ENCODE data around the gene OSBPL6. TPM values are rescaled to one million over a fixed set of nuclear protein-coding genes. Genes with fewer than 3 reads are reported as not detected.

OSBPL6 gene
- total and polyA plus RNA-seq, 2 of the 13 experiments (the other 11 are each of a cell fraction or from before 2014, with no cell fraction given) = 0.03 to 0.11 TPM

DNA sequence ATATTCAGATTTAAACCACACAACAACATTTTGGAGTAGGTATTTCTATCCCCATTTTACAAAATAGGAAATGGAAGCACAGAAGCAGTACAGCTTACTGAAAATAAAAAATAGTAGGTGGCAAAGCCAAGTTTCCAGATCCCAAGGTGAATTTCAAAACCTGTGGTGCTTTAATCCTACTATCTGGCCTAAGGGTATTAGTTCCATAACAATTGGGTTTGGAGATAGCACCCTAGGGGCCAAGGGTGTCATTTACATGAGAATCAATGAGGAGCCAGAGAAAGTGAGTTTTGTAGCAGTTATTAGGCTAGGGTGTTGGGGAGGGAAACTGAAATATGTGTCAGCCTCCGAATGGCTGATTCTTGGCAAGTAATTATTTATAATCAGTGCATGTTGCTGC is 24.9 kb downstream of the OSBPL6 start (continued):
- TF ChIP-seq PRMT3 (CRISPR knock-in tag; IDR thresholded peaks at IDR 0.05; ENCODE audit: borderline replicate concordance, low read depth) (no peak), SNAI1 (CRISPR knock-in tag; IDR thresholded peaks at IDR 0.05; ENCODE audit: borderline replicate concordance) (no peak), MEF2D (CRISPR knock-in tag; IDR thresholded peaks at IDR 0.05) (no peak), ZNF230 (CRISPR knock-in tag; IDR thresholded peaks at IDR 0.05) (no peak), ZNF337 (CRISPR knock-in tag; IDR thresholded peaks at IDR 0.05; ENCODE audit: borderline replicate concordance, low read depth) (no peak), ZFP82 (CRISPR knock-in tag; IDR thresholded peaks at IDR 0.05; ENCODE audit: borderline replicate concordance) (no peak), ATM (IDR thresholded peaks at IDR 0.05; ENCODE audit: borderline replicate concordance) (no peak)
- TF ChIP-seq, protein P1, sequence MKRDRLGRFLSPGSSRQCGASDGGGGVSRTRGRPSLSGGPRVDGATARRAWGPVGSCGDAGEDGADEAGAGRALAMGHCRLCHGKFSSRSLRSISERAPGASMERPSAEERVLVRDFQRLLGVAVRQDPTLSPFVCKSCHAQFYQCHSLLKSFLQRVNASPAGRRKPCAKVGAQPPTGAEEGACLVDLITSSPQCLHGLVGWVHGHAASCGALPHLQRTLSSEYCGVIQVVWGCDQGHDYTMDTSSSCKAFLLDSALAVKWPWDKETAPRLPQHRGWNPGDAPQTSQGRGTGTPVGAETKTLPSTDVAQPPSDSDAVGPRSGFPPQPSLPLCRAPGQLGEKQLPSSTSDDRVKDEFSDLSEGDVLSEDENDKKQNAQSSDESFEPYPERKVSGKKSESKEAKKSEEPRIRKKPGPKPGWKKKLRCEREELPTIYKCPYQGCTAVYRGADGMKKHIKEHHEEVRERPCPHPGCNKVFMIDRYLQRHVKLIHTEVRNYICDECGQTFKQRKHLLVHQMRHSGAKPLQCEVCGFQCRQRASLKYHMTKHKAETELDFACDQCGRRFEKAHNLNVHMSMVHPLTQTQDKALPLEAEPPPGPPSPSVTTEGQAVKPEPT (CRISPR knock-in tag; IDR thresholded peaks at IDR 0.05; ENCODE audit: low read depth) = no peak
- TF ChIP-seq, protein P2, sequence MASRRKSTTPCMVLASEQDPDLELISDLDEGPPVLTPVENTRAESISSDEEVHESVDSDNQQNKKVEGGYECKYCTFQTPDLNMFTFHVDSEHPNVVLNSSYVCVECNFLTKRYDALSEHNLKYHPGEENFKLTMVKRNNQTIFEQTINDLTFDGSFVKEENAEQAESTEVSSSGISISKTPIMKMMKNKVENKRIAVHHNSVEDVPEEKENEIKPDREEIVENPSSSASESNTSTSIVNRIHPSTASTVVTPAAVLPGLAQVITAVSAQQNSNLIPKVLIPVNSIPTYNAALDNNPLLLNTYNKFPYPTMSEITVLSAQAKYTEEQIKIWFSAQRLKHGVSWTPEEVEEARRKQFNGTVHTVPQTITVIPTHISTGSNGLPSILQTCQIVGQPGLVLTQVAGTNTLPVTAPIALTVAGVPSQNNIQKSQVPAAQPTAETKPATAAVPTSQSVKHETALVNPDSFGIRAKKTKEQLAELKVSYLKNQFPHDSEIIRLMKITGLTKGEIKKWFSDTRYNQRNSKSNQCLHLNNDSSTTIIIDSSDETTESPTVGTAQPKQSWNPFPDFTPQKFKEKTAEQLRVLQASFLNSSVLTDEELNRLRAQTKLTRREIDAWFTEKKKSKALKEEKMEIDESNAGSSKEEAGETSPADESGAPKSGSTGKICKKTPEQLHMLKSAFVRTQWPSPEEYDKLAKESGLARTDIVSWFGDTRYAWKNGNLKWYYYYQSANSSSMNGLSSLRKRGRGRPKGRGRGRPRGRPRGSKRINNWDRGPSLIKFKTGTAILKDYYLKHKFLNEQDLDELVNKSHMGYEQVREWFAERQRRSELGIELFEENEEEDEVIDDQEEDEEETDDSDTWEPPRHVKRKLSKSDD (CRISPR knock-in tag; IDR thresholded peaks at IDR 0.05; ENCODE audit: low read depth) = no peak
- TF ChIP-seq, protein P3, sequence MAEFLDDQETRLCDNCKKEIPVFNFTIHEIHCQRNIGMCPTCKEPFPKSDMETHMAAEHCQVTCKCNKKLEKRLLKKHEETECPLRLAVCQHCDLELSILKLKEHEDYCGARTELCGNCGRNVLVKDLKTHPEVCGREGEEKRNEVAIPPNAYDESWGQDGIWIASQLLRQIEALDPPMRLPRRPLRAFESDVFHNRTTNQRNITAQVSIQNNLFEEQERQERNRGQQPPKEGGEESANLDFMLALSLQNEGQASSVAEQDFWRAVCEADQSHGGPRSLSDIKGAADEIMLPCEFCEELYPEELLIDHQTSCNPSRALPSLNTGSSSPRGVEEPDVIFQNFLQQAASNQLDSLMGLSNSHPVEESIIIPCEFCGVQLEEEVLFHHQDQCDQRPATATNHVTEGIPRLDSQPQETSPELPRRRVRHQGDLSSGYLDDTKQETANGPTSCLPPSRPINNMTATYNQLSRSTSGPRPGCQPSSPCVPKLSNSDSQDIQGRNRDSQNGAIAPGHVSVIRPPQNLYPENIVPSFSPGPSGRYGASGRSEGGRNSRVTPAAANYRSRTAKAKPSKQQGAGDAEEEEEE (CRISPR knock-in tag; IDR thresholded peaks at IDR 0.05; ENCODE audit: borderline replicate concordance) = no peak
